Epithelial cell of prostate (primary cell): Measurements from ENCODE around the gene RFX4.

Source experiments
- DNase-seq: peaks from one replicate; pipeline ENCODE4 v3.0.0-alpha.2; 2011; ENCODE audit warnings: low read depth, low spot score
- H3K27ac ChIP-seq: fragments of 450-650 bp; 2 replicates; pipeline ENCODE4 v1.5.1; 2017; ENCODE audit warnings: mild to moderate bottlenecking

Gene RFX4

DNA sequence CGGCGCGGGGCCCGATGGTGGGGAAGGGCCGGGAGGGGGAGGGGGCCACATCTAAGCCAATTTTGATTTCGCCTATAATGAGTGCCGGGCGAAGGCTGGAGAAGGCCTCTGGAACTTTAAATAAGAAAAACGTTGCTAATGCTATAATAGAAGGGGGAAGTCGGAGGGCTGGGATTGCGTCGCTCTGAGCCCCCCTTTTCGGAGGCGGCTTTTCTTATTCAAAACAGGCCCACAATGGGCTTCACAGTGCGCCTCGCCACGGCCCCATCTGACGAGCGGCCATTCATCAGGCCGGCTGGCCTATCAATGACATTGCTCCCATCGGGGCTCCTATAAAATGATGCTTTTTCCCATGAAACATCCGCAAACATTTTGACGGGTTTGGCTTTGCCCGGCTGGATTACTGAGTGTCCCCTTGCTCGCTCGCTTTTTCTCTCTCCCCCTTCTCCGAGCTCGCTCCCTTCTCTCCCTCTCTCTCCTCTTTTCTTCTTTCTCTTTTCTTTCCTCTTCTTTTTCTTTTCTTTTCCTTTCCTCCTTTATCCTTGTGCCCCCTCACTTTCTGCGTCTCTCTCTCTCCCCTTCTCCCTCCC, at the start of gene RFX4:
RFX4 (plus strand) TSS at position 364 of the 590 bp plus-strand sequence. CDS start 317 bp downstream, outside the sequence.
- DNase-seq, result no peak
- no peak within 1 kb of the TSS for H3K27ac ChIP-seq

DNA sequence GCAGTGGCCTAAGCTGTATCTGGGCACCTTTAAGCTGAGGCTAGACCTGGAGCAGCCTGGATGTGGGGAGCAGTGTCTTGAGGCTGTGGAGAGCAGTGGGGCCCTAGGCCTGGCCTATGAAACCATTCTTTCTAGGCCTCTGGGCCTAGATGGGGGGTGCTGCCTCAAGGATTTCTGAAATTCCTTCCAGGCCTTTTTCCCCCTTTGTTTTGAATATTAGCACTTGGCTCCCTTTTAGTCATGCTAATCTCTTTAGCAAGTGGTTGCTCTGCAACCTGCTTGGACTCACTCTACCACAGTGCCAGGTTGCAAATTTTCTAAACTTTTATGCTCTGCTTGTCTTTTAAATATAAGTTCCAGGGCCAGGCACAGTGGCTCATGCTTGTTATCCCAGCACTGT, 41.6 kb upstream of the RFX4 start:
- no peak overlapping the region for H3K27ac ChIP-seq
- DNase-seq, result no peak

DNA sequence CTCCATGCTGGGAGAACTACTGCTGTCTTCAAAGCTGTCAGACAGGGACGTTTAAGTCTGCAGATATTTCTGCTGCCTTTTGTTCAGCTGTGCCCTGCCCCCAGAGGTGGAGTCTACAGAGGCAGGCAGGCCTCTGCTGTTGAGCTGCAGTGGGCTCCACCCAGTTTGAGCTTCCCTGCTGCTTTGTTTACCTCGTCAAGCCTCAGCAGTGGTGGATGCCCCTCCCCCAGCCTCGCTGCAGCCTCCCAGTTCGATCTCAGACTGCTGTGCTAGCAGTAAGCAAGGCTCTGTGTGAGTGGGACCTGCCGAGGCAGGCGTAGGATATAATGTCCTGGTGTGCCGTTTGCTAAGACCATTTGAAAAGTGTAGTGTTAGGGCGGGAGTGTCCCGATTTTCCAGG, 31.4 kb upstream of the RFX4 start:
- H3K27ac ChIP-seq, result no peak overlapping the region
- DNase-seq, result no peak

DNA sequence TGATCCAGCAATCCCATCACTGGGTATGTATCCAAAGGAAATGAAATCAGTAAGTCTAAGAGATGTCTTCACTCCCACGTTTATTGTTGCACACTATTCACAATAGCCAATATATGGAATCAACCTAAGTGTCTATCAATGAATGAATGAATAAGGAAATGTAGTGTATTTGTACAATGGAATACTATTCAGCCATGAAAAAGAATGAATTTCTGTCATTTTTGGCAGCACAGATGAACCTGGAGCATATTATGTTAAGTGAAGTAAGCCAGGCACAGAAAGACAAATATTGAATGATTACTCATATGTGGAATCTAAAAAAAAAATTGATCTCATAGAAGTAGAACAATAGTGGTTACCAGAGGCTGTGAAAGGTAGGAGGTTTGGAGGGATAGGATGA, 30.6 kb upstream of the RFX4 start:
- DNase-seq, result no peak
- H3K27ac ChIP-seq, result no peak overlapping the region

DNA sequence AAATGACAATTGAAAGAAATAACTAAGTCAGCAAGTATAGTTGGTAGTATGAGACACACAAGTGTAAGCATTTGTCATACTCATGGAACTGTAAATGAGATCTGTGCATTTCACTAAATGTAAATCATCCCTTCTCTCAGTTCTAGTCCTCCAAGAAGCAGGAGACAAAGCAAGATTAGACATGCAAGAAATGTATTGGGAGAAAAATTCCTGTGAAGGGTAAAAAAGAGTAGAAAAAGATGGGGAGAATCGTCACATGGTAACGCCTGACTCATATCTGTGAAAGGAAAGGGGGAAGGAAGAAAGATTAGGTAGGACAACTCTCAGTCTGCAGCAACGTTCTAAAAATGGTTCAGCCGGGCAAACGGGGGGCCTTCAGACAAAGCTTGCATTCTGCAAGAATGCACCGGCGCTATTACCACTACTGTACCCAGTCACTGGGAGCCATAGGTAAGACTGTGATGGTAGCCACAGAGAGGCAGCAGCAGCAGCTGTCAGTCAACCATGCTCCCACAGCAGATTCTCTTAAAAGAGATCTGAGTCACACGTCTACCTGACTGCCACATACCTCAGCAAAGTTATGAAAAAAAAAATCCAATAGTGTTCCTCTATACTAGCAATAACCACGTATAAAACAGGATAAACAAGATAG, 18.0 kb upstream of the RFX4 start:
- DNase-seq, result no peak
- no peak overlapping the region for H3K27ac ChIP-seq

DNA sequence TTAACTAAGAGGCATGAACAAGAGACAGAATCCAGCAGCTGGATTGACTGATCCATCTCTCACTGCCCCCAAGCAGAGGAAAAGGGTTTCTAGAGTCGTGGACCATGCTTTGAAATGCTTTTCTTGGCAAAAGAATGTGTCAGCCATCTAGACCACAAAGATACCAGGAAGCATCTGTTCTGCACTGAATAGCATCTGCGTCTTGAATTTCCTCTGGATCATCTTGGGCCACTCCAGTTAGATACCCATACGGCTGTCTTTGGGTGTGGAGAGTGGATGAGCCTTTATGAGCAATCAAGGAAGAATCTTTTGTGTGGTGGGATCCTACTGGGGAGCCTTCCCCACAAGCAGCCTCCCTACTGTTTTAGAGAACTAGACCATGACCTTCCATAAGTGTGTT, 16.0 kb upstream of the RFX4 start:
- no peak for DNase-seq
- no peak overlapping the region for H3K27ac ChIP-seq

DNA sequence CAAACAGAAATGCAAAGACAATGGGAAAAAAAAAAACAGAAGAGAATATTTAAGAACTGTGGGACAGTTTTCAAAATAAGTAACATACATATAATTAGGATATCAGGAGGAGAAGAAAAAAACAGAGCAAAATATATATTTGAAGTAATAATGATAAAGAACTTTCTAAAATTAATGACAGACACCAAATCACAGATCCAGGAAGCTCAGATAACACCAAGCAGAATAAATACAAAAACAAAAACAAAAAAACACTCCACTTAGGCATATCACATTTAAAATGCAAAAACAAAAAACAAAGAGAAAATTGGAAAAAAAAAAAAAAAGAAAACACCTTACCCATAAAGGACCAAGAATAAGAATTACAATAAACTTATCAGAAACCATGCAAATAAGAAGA, 9.6 kb upstream of the RFX4 start:
- H3K27ac ChIP-seq, result no peak overlapping the region
- DNase-seq, result no peak

DNA sequence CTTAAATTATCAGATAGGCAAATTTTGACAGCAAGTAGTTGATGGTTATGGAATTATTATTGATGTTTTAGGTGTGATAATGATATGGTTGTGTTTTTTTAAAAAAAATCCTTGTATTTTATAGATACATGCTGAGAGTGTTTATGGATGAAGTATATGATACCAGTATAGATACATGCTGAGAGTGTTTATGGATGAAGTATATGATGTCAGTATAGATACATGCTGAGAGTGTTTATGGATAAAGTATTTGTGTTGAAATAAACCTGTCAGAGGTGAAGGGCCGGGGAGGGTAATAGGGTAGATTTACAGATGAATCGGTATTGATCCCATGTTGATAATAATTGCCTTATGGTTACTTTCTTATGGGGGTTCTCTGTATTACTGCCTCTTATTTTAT, 6.0 kb upstream of the RFX4 start:
- H3K27ac ChIP-seq, result no peak overlapping the region

DNA sequence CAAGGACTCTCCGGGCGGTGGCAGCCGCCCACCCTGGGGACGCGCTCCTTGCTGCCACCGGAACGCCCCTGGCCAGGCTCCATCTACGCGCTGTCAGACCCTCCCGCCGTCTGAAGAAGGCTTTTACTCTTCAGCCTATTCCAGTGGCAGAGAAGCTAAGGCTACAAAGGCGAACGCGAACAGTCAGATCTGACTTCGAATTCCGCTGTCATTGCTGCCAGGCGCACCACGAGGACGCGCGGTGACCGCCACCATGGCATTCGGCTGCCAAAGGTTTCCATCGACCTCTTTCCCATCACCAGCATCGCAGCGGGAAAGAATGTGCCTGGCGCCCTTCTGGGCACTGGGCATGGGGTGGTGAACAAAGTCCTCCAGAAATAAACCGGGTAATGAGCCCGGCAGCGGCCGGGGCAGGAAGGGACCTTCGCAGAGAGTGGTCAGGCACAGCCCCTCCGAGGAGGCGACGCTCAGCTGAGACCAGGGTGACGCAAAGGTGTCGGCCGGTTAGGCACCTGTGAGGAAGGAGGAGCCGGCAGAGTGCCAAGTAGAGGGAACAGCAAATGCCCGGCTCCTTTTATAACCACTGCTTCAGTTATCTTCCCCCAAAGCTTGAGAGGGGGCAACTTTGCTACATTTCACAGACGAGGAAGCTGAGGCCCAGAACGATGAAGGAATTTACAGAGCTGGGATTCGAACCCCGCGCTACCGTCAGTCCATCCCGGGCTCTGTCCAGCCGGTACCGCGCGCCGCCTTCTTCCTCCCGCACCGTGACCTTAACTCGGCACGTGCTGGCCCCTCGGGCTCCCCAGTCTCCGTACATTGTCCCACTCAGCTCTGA, 1.9 kb upstream of the RFX4 start:
- no peak for DNase-seq
- H3K27ac ChIP-seq, result no peak overlapping the region

More for the DNA sequence above, 6.0 kb upstream of the RFX4 start:
- no peak for DNase-seq

DNA sequence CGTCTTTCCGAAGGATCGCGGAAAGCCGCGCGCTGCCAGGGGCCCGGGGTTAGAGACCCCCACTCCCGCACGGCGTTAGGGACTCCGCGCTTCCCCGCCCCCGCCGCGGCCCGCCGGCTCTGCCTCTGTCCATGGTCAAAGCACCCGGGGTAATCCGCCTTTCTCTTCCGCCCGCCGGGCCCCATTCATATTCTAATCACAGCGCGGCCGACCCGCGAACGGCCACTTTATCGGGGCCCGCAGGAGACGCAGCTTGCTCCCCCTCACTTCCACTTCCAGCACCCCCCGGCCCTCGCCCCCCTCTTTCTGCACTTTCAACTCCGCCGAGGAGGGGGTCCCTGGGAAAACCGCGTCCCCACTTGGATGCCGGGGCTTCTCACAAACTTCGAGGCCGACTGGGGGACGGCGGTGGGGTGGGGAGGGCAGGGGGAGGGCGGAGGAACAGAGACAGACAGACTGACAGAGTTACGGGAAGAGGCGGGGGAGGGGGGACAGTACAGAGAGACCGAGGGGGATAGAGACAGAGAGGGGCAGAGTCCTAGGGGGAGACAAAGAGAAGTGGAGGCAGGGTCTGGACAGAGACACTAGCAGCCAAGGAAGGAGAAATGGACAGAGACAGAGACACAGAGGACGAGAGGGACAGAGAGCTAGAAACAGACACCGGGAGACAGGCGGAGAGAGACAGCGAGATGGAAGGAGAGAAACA, 1.1 kb upstream of the RFX4 start:
- DNase-seq, result no peak
- no peak overlapping the region for H3K27ac ChIP-seq

DNA sequence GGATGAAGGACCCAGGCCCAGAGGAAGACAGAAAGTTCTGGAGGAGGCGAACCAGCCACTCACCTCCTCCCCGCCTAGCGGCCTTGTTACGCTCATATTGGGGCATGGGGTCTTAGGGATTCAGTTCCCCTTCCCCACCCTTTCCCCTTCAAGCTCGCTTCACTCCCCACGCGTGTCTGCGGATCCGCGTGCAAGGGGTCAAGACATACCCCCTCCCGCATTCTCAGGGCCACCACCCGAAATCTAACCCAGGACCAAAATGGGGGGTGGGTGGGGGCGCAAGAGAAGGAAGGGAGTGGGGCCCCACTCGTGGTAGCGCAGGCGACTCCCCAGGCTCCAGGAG, 584 bp upstream of the RFX4 start:
- DNase-seq, result no peak
- no peak overlapping the region for H3K27ac ChIP-seq

DNA sequence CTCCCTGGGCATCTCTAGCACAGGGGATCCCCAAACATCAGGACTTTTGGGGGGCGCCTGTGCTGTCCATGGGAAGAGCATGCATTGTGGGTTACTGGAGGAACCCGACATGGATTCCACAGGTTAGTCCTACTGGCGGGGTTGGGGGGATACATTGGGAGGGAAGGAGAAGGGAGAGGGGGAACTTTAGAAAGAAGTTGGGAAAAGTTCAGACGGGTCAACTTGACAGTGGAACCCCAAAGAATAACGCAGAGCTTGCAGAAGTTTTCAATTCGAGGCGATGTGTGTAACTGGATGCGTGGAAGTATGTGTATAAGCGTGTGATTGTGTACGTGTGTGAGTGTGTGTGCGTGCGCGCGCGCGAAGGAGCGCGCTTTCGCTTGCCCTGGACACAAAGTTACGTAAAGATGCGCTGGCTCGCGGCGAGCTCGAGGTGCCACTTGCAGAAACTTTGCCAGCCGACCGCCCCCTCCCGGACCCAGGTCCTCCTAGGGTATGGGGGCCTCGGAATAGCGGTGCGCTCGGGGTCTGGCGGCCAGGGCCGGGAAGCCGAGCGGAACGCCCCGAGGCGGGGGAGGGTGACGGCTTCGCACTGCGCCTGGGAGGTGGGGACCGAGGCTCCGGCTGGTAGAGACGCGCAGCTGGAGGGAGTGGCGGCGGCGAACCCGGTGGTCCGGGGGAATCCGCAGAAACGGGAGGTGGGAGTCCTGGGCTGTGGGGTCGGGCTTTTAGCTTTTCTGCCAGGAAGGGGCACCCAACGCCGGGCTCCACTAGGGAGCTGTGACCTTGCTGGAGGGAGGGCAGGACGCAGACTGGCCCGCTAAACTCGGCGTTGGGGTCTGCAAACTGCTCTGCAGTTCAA, 669 bp downstream of the RFX4 start:
- DNase-seq, result no peak
- H3K27ac ChIP-seq, result no peak overlapping the region

DNA sequence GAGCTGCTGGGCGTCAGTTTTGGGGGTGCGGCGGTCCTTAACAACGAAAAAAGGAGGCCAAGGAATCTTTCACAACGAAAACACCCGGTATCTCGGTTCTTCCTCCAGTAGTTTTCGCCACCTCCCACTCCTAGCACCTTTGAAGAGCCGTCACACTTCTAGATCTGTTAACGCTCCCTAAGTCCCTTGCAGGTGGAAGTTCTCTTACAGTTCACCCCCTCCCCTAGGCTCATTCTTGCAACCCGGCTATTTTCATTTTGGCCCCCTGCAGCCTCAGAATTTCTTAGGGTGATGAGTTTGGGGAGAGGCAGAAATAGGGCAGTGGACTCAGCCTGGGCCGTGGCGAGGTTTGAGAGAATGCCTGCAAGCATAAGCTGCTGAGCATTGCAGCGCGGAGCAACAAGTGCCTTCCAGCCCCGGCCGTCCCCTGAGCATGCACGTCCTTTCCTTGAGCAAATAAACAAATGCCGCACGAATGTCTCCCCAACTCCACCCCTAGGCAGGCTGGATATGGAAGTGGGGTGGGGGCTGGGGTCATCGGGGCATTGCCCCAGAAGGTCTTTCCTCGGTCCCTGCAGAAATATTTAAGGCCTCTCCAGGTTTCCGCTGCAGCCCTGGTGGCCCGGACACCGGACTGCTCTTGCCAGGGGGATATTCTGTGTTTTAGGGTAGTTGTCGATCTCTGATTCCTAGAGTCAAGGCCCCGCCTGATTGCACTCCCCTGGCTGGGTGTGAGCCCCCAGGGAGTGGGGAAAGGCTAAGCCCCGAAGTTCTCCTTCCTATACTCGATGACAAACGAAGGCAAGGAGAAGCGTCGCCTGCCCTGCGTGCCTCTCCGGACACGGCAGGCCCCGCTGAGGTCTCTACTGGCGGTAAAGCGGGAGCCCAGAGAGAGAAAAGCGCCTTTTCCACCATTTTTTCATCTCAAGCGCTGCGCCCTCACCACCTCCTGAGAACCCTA, 1.6 kb downstream of the RFX4 start:
- no peak overlapping the region for H3K27ac ChIP-seq
- no peak for DNase-seq

DNA sequence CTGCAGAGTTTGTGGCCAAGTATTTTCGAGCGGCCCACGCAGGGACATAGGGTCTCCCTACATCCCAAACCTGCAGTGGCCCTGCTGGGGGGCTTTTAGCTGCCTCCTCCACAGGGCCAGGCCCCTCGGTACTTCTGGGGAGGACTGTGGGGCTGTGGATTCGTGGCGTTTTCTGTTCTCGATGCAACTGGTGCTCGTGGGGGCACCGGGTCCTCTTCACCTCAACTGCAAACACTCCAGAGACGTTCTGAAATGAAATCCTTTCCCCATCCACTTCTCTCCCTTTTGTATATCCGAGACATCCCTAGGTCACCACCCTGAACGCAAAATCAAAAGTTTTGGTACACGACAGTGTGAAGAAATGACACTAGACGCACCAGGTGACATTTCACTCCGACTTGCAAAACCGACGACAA, 2.3 kb downstream of the RFX4 start:
- no peak for DNase-seq
- H3K27ac ChIP-seq, result no peak overlapping the region

DNA sequence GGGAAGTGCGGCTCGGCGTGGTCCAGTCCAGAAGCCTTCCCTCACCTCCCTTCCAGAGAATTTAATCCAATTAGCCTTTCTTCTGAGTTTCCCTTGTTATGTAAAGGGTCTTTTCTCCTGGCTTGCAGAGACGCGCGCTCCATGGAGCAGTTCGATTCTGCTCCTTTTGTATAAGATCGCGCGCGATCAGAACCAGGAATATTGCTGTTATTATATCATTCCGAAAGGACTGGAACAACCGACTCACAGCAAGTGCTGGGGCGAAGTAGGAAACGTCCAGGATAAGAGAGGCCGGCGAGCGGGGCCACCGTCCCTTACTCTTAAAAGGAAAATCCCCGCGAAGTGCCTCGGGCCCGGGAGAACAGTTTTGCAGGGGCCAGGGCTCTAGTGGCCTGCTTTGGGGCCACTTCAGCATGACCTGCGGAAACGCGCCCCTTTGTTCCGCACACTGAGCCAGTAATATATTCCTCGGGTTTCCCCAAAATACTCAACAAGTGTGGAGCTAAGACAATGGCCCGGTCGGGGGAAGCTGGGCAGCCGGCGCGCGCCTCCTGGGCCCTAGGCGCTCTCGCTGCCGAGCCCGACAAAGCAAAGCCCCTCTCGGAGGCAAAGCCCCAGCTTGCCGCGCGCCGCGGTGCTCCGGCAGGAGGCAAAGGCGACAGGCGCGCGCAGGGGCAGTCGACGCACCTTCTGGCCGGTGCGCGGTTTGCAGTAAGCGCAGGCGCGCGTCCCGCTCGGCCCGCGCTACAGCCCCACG, 2.9 kb downstream of the RFX4 start:
- H3K27ac ChIP-seq, result no peak overlapping the region
- DNase-seq, result no peak

DNA sequence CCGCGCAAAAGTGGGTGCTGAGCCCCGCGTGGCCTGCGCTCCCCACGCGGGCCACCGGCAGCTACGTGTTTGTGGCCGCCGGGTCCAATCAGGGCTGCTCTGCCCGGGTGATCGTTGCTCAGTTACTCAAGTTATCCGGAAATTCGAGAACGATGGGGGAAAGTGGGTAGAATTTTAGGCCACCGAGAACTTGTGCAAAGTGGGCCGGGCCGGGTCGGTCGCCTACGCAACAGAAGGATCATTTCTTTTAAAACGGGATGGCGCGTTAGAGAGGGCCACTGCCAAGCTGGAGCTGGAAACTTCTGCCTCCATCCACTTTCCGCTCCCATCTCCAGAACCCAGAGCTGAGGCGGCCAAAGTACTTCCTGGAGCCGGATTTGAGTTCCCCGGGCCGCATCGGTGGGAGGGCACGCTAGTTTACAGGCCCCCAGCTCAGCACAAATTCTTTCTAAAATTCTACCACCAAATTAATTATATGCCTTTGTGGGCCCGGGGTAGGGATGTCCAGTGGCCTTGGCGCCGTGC, 3.5 kb downstream of the RFX4 start:
- no peak overlapping the region for H3K27ac ChIP-seq
- no peak for DNase-seq

DNA sequence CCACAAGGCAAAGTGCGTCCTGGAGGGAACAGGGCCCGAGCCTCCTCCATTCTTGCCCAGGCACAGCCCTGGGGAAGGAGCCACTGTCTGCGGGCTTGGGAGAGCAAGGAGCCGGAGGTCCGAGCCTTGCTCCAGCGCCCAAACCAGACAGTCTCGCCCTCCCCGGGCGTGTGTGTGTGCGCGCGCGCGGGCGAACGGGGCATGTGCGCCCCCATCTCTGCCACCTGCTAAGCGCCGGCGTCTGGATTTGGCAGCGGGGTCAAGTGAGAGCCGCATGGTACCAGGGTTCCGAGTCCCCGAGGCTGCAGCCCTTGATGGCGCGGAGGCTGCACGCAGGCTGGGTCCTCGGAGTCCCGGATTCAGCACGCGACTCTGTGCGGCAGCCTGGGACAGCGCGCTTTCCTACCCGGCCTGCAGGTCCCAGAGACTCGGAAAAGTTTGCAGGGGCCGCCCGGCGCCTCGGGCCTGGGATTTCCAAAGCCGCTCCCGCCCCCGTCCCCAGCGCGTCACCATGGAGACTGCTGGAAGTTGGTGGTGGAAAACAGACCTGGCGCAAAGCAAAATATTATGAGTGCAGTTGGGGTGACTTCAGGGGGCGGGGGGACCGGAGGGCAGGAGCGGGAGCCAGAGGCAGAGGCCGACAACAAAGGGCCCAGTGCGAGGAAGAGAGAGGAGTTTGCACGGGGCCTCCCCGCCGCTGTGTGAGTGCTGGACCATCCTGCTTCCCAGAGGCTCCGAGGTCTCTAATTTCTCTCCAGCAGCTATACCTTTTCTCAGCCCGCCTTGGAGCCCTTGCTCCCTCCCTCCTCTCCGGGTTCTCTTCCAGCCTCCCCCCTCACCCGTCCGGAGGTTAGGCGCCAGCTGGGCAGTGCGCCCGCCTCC, 4.2 kb downstream of the RFX4 start:
- no peak for DNase-seq
- no peak overlapping the region for H3K27ac ChIP-seq
